ENCODE results near the gene ZNF76.
A peak's percentile ranks its signal among the peaks of the same experiment; 100 is the strongest.

Gene ZNF76

DNA sequence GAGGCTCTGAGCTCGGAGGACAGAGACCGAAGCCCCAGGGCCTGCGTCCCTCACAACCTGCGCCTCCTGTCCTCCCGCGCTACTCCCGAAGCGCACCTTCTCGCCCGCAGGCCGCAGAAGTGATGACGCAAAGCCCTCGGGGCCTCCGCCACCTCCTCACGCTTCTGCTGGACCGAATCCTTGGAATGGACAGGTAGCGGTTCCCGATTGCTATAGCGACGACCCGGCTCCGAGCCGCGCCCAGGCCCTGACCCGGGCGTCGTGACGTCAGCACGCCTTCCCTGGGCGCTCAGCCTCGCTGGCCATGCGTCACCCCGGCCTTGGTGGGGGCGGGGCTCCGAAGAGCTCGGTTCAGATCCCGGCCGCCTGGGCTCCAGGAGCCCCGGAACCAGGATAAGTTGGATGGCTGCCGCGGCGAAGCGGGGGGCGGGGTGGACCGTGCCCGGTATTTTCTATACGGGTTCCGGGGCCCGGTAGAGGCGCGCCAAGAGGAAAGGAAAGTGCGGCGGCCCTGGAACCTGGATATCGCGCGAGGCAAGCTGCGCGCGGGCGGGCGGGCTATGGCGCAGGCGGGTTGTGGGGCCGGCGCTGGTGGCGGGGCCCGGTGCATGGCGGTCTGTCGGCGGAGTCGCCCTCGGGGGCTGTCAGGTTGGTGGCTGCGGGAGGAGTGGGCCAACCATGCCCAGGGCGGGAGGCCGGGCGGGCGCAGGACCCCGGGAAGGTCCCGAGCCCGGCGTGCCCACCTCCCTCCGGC lies at the start of gene ZNF76:
Gene ZNF76, plus strand, starts transcription at position 542 of the 754 bp plus-strand sequence. CDS start 21,417 bp downstream, outside the sequence.
- DNase-seq = peak; percentile 95 to 96

DNA sequence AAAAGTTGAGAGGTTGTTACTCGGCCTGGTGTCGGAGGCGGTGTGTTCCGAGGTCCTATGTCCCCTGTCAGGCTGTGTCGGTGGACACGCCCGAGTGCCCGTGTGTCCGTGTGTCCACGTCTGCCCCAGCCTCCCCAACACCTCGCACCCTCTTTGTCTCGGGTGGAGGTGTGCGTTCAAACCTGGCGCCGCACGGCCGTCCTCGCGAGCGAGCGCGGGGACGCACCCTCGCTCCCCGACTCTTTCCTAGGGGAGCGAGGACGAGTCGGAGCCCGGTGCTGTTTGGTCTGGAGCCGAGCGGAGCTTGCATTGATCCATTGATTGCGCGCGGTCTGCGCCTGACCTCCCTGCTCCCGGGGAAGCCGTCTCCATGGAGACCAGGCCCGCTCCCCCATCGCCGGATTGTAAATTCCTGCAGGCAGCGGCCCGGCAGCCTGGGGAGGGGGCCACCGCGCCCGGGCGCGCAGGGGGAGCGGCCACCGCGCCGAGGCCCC lies 46.2 kb upstream of the ZNF76 start:
- no peak for DNase-seq

- DNase-seq = peak; percentile 17 to 22
Observed at GRCh38 chr6:35213824-35214756, 45.4 kb upstream of the ZNF76 start, which contains the start of gene SCUBE3. TSS of gene SCUBE3 (plus strand) at chr6:35213956. CDS start at chr6:35214419, 463 bp downstream.

DNA sequence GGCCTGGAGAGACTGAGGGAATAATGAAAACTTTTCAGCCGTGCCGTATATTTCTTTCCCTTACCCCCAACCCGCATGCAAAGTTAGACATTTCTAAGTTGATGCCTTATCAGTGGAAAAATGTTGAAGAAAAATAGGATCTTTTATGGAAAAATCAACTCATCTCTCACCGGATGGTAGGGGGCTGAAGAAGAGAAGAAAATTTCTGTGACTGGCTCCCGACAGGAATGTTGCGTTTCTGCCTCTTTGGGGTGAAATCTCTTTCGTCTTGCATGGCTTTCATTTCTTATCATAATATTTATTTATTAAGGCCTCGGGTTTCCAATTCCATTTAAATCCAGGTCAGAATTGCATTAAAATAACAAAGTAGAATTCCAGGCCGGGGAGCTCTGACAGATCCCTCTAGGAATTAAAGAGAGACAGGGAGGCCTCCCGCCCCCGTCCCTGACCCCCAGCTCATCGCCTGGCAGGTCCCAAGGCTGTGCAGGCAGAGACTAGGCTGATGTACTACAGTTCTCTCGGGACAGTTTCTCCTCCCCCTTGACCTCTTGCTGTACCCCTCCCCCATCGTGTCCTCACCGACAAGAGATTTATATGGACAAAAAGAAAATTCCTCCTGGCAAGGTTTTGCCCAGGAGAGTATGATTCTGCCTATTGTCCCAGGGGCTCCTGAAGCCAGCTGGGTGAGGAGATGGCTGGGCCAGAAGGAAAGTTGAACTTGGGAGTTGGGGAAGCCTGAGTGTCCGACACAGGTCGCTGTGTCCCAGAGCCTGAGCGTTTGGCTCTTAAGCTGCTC lies 44.5 kb upstream of the ZNF76 start:
- no peak for DNase-seq

DNA sequence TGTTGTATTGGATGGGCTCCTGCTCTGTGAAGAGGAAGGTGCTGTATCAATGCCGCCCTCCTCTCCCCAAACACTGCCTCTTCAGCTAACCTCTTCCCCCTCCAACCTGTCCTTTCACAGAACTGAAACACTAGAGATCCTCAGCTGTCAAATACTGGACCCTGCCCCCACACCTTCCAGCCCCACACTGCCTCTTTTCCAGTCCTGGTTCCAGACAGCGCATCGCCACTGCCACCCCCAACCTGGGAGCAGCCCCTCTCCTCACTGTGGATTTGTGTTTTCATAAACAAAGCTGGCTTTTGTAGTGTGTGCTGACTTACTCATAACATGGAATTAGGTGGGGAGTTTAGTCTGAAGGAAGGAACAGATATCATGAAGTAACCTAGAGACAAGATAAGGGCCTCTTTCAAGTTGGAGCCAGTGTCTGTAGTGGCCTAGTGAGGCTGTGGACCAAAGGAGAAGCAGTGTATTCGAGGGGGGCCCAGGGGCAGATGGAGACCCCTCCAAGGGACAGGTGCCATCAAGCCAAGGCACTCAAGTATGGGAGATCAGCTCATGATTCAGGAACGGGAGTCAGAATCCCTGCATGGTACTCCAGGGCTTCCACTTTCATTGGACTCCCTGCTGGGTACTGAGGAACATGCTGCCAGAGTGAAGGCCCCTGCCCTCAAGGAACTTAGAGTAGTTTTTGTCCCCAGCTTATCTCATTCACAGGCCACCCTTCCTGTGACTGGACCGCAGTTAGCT lies 43.7 kb upstream of the ZNF76 start:
- DNase-seq = no peak

- no peak for DNase-seq
Observed at GRCh38 chr6:35216412-35216732, 43.2 kb upstream of the ZNF76 start.

- peak in 1 of 2 experiments; percentile 17 for DNase-seq
Observed at GRCh38 chr6:35216851-35217811, 42.4 kb upstream of the ZNF76 start.

- DNase-seq = no peak
Observed at GRCh38 chr6:35218021-35218420, 41.5 kb upstream of the ZNF76 start.

GRCh38 chr6:35218456-35218855 lies 41.1 kb upstream of the ZNF76 start:
- no peak for DNase-seq

GRCh38 chr6:35219683-35220326 lies 39.7 kb upstream of the ZNF76 start:
- peak; percentile 41 to 77 for DNase-seq

GRCh38 chr6:35220711-35221110 lies 38.8 kb upstream of the ZNF76 start:
- DNase-seq = no peak

GRCh38 chr6:35223396-35223795 lies 36.1 kb upstream of the ZNF76 start:
- DNase-seq = no peak

DNA sequence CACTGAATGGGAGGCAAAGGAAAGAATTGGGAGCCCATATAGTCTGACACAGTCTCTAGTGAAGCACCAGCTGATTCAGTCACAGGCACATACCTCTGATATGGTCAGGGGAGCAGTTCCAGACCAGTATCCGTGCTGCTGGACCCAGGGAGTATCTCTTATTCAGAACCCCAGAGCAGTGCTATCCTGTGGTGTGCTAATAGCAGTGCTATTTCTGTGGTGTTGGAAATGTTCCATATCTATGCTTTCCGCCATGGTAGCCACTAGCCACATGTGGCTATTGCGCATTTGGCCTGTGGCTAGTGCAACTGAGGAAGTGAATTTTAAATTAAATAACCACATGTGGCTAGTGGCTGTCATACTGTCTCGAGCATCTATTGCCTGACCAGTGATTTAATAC lies 34.8 kb upstream of the ZNF76 start:
- peak in 1 of 2 experiments; percentile 22 for DNase-seq

DNA sequence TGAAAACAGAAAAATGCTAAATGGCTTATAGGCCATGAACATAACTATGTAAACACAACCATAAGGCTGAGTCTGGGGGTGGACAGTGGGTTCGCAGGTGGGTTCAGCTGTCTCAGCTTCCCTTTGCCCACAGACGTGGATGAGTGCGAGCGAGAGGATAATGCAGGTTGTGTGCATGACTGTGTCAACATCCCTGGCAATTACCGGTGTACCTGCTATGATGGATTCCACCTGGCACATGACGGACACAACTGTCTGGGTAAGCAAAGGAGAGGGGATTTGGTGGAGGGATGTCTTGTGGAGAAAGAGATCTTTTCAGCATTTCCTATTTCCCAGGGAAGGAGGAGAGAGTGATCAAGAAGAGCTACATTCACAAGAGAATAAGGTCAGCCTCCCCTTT lies 31.1 kb upstream of the ZNF76 start:
- DNase-seq = peak; percentile 38 to 78

GRCh38 chr6:35229304-35229703 lies 30.2 kb upstream of the ZNF76 start:
- no peak for DNase-seq

GRCh38 chr6:35230498-35230897 lies 29.0 kb upstream of the ZNF76 start:
- no peak for DNase-seq

DNA sequence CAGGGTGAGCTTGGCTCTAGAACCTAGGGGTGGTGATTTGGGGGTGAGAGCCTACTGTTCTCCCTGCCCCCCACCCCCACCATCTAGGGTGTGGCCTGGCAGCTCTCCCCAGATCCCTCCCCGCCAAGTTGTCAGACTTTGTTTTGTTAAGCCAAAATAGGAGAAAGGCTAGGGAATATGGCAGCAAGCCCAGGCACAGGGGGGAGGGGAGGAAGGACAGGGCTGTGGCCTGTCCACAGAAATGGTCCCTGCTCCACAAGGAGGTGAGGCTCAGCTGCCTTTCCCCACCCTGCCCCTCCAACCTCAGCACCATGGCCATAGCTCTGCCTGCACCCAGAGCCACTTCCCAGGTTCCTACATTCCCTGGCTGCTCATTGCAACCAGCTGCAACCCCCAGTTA lies 28.6 kb upstream of the ZNF76 start:
- no peak for DNase-seq

- no peak for DNase-seq
Observed at GRCh38 chr6:35231563-35231962, 28.0 kb upstream of the ZNF76 start.

- no peak for DNase-seq
Observed at GRCh38 chr6:35234901-35235300, 24.6 kb upstream of the ZNF76 start.

DNA sequence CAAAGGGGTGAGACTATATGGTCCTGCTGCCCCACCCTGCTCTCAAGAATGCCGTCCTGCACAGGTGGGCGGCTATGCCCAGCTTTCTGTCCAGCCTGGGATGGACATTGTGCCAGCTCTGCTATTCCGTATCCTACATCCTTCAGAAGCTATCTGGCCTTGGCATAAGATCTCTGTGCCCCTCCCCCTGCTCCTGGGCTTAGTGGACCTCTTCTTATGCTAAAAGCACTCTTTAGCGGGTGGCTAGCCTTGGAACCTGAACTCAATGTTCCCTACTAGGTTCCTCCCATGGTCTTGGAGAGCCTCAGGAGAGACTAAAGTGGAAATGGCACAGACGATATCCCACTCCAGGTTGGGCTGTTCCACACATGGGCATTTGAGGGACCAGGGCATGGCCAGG lies 23.3 kb upstream of the ZNF76 start:
- DNase-seq = no peak

All from NCI-H2081 (cell line).